Measurements from ENCODE around the gene NIN. TPM values are rescaled to one million over a fixed set of nuclear protein-coding genes. Genes with fewer than 3 reads are reported as not detected.

NIN gene
- total RNA-seq, 1 donor from 2014 or later = 21.0 TPM

GRCh38 chr14:50759800-50760543 lies 71.0 kb downstream of the NIN start:
- Mint-ChIP-seq H3K27me3 (no peaks in the 10 kb centered on the region), H3K27ac (no peak overlapping the region), H3K4me3 (ENCODE audit: low read depth) (no peak overlapping the region), H3K36me3 (ENCODE audit: insufficient read depth) (peaks cover 17% of the 10 kb centered on the region), H3K4me1 (ENCODE audit: low read depth) (peaks cover 6% of the 10 kb centered on the region), H3K9me3 (ENCODE audit: low read depth) (peaks cover 5% of the 10 kb centered on the region)
- no peak for DNase-seq (ENCODE audit: low spot score, unreplicated experiment)
- TF ChIP-seq CTCF (IDR thresholded peaks at IDR 0.05; ENCODE audit: unreplicated experiment) = no peak

- peaks cover 14% of the 10 kb centered on the region for H3K36me3 Mint-ChIP-seq (ENCODE audit: insufficient read depth)
- H3K27me3 Mint-ChIP-seq = no peaks in the 10 kb centered on the region
- no peak overlapping the region for H3K4me3 Mint-ChIP-seq (ENCODE audit: low read depth)
- no peak for DNase-seq (ENCODE audit: low spot score, unreplicated experiment)
- no peak for TF ChIP-seq CTCF (IDR thresholded peaks at IDR 0.05; ENCODE audit: unreplicated experiment)
- H3K9me3 Mint-ChIP-seq (ENCODE audit: low read depth) = no peaks in the 10 kb centered on the region
- no peak overlapping the region for H3K27ac Mint-ChIP-seq
- peaks cover 6% of the 10 kb centered on the region for H3K4me1 Mint-ChIP-seq (ENCODE audit: low read depth)
Observed at GRCh38 chr14:50758945-50759344, 72.0 kb downstream of the NIN start.

- no peaks in the 10 kb centered on the region for H3K9me3 Mint-ChIP-seq (ENCODE audit: low read depth)
- no peak for DNase-seq (ENCODE audit: low spot score, unreplicated experiment)
- peaks cover 2% of the 10 kb centered on the region for H3K4me1 Mint-ChIP-seq (ENCODE audit: low read depth)
- no peak for TF ChIP-seq CTCF (IDR thresholded peaks at IDR 0.05; ENCODE audit: unreplicated experiment)
- H3K27me3 Mint-ChIP-seq = no peaks in the 10 kb centered on the region
- H3K27ac Mint-ChIP-seq = no peak overlapping the region
- H3K36me3 Mint-ChIP-seq (ENCODE audit: insufficient read depth) = peaks cover 12% of the 10 kb centered on the region
- no peak overlapping the region for H3K4me3 Mint-ChIP-seq (ENCODE audit: low read depth)
Observed at GRCh38 chr14:50758305-50758704, 72.7 kb downstream of the NIN start.

- no peak for TF ChIP-seq CTCF (IDR thresholded peaks at IDR 0.05; ENCODE audit: unreplicated experiment)
- no peaks in the 10 kb centered on the region for H3K27me3 Mint-ChIP-seq
- H3K9me3 Mint-ChIP-seq (ENCODE audit: low read depth) = no peaks in the 10 kb centered on the region
- no peak overlapping the region for H3K27ac Mint-ChIP-seq
- DNase-seq (ENCODE audit: low spot score, unreplicated experiment) = no peak
- H3K4me3 Mint-ChIP-seq (ENCODE audit: low read depth) = no peak overlapping the region
- H3K4me1 Mint-ChIP-seq (ENCODE audit: low read depth) = no peaks in the 10 kb centered on the region
- H3K36me3 Mint-ChIP-seq (ENCODE audit: insufficient read depth) = peaks cover 10% of the 10 kb centered on the region
Observed at GRCh38 chr14:50757702-50758101, 73.3 kb downstream of the NIN start.

- no peak for TF ChIP-seq CTCF (IDR thresholded peaks at IDR 0.05; ENCODE audit: unreplicated experiment)
- Mint-ChIP-seq H3K4me1 (ENCODE audit: low read depth) (no peaks in the 10 kb centered on the region), H3K36me3 (ENCODE audit: insufficient read depth) (peaks cover 16% of the 10 kb centered on the region), H3K4me3 (ENCODE audit: low read depth) (no peak overlapping the region), H3K9me3 (ENCODE audit: low read depth) (no peaks in the 10 kb centered on the region), H3K27me3 (no peaks in the 10 kb centered on the region), H3K27ac (no peak overlapping the region)
- DNase-seq (ENCODE audit: low spot score, unreplicated experiment) = no peak
Observed at GRCh38 chr14:50756300-50756699, 74.7 kb downstream of the NIN start.

All from progenitor cell of endocrine pancreas (in vitro differentiated cells).